ENCODE measurements around the gene TRAF3IP1.
"Not testable (repeated sequence)": the region's sequence is repeated elsewhere in the genome, so short reads cannot be mapped to it uniquely, and the experiment has no call there.

Gene TRAF3IP1, protein sequence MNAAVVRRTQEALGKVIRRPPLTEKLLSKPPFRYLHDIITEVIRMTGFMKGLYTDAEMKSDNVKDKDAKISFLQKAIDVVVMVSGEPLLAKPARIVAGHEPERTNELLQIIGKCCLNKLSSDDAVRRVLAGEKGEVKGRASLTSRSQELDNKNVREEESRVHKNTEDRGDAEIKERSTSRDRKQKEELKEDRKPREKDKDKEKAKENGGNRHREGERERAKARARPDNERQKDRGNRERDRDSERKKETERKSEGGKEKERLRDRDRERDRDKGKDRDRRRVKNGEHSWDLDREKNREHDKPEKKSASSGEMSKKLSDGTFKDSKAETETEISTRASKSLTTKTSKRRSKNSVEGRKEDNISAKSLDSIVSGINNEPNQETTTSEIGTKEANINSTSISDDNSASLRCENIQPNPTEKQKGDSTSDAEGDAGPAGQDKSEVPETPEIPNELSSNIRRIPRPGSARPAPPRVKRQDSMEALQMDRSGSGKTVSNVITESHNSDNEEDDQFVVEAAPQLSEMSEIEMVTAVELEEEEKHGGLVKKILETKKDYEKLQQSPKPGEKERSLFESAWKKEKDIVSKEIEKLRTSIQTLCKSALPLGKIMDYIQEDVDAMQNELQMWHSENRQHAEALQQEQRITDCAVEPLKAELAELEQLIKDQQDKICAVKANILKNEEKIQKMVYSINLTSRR

DNA sequence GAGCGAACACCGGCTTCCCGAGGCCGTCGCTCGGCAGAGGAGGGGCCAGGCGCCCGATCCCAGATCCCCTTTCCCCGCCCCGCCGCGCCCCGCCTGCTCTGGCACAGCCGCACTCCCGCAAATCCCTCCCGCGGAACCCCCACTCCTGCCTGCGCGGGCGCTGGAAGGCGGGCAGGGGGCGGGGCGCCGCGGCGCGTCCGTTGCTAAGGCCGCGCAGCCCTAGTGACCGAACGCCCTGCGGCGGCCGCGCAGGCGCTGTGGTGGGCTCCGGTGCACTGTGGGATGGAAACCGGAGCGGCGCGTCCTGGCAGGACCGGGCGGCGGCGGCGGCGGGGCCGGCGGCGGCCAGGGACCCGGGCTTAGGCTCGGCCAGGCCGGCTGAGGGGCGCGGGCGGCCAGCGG, at the start of gene TRAF3IP1:
TRAF3IP1 (plus strand) TSS at position 273 of the 402 bp plus-strand sequence. CDS start 145 bp downstream, outside the sequence.
- peak; percentile 75 for DNase-seq

DNA sequence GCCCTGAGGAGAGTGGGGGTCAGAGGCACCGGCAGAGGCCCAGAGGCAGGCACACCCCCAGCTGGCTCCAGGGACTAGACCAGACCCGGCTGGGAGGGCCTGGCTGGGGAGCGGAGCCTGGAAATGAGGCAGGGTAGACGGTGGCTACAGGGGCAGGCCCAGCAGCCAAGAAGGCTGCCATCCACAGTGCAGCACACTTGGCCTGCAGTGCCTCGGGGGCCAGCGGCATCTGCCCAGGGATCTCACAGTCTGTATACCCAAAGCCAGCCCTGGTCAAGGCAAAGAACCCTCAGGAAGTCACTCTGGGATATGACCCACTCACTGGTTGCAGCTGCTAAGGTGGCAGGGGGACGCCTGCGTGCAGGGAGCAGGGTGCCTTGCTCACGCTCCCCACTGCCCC, 49.7 kb upstream of the TRAF3IP1 start:
- DNase-seq = no peak

DNA sequence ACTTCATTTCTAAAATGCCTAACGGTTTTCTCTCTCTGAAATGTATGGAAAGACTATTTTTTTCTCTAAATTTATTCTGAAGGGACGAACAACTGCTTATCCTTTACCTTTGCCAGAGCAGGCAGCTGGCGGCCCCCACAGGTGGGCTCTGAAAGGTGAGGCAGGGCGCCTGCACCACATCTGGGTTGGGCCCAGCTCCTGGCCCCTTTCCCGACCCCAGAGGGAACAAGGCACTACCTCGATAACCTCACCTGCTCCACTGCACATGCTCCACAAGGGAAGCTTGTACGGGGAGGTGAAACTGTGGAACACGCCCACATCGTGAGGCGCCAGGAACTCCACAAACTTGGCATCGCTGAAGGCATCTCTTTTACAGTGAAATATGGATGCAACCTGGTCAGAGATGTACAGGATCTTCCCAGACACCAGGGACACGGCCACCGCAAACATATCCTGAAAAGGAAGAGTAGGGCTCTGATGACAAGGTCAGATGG, 49.2 kb upstream of the TRAF3IP1 start:
- no peak for DNase-seq

DNA sequence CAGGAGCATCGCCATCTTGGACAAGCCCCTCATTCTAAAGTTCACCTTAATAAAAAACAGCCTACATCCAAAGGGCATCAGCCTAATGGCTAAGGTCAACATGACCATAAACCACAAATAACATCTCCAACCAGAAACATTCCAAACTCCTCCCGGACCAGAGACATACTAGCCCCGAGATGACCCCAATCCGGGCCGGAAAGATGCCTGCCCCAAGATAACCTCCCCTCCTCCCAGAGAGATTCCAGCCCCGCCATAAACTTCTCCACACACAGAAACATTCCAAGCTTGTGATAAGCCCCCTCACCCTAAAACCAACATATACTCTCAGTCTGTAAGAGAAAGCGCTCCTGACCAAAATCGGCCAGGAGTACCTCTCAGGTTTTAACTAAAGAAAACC, 48.6 kb upstream of the TRAF3IP1 start:
- not testable (repeated sequence) for DNase-seq

DNA sequence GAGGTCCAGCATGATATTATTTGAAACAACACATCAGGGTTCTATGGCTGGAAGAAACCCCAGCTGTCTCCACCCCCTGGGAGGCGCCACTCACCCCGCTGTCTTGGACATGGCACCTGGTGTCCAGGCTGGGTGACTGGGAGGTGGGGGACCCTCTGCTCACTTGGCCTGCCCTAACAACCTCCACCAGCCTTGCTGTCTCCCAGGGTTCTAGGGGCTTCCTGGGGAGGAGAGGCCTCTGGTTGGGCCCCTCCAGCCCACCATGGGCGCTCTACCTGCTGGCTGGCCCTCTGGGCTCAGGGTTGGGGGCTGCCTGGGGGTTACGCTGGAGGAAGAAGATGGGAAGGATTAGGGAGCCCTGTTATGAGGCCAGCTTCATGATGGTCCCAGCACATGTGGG, 48.2 kb upstream of the TRAF3IP1 start:
- no peak for DNase-seq

DNA sequence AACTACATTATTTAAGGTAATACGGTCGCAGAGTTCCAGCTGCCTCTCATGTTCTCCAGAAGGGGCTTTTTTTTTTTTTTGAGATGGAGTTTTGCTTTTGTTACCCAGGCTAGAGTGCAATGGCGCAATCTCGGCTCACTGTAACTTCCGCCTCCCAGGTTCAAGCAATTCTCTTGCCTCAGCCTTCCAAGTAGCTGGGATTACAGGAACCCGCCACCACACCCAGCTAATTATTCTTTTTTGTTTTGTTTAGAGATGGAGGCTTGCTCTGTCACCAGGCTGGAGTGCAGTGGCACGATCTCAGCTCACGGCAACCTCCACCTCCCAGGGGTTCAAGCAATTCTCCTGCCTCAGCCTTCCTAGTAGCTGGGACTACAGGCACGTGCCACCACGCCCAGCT, 46.9 kb upstream of the TRAF3IP1 start:
- not testable (repeated sequence) for DNase-seq

DNA sequence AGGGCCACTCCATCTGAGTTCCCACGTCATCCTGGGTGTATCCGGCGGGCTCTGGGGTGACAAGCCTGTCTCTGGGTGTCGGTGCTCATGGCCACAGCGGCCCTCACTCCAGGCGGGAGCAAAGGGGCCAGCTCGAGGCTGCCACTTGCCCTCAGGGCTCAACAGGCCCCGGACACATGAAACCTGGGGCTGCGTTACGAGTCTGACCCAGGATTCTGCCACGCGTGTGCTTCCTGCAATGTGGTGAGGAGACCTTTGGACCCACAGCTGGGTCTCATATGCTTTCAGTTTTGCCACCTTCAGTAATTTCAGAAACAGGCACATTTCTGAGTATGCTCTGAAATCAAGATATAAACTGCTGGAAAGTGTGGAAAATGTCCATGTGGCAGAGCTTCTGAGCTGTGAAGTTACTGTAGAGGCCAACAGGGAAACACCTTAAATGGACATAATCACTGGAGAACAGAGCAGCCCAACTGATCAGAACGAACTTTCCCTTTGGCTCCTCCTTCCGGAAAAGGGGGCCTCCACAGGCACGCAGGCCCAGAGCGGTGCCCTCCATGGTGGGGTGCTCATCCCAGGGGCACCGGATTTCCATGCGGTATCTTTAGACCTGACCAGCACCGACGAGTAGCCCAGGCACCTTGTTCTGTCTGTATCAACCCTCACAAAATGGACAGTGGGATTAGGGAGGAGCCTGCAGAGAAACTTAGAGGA, 46.0 kb upstream of the TRAF3IP1 start:
- no peak for DNase-seq

DNA sequence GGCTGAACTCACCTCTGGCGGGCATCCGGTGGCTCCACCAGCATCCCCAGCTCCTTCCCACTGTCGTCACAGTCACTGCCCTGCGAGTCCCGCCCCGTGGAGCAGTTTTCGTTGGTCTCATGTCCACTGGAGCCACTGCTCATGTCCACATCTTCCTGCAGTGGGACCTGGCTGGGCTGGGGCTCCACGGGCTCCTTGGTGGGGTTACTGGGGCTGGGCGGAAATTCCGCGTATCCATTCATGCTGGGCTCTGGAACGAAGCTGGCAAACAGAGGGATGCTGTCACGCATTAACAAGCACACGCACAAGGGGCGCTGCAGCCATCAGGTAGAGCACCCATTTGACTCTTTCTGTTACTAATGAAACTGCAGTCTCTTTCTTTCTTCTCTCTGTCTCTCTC, 42.6 kb upstream of the TRAF3IP1 start:
- no peak for DNase-seq

DNA sequence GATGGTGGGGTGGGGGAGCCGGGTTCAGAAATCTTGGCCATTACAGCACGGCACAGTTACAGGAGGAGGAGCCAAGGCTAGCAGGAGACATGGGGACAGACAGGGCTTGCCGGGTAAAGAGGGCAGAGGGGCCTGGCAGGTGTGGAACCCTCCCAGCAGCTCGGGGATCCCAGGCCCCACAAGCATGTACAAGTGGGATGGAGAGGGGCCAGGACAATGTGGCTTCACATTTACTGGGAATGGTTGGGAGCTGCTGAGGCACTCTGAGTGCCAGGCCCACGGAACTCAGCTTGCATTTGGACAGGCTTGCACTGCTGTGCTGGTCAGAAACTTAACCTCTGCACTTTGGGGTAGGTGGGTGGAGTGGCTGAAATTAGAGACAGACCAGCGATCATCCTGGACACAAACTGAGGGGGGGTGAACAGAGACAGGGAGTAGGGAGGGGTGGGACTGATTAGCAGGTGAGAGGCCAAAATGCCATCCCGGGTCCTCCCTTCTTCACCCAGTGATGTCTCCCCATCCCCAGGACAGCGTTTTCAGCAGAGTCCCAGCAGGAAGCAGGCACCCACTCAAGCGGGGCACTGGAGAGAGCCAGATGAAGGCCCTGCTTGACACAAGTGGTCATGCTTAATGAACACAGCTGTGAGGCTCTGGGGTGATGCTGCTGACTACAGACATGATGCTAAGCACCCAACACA, 41.5 kb upstream of the TRAF3IP1 start:
- DNase-seq = no peak

DNA sequence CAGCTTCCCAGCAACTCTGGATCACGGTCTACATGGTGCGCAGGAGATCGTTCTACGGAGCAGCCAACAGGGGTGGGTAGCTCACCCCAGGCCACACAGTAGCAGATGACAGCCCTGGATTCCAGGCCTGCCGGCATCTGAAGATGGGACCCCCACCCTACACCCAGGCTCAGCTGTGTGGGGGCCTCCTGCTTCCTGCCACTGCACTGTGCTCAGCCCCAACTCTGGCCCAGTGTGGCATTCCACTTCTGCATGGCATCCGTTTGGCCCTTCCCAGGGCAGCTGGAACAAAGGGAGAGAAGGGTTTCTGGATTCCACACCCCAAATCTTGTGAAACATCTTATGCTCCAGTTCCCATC, 41.0 kb upstream of the TRAF3IP1 start:
- no peak for DNase-seq

DNA sequence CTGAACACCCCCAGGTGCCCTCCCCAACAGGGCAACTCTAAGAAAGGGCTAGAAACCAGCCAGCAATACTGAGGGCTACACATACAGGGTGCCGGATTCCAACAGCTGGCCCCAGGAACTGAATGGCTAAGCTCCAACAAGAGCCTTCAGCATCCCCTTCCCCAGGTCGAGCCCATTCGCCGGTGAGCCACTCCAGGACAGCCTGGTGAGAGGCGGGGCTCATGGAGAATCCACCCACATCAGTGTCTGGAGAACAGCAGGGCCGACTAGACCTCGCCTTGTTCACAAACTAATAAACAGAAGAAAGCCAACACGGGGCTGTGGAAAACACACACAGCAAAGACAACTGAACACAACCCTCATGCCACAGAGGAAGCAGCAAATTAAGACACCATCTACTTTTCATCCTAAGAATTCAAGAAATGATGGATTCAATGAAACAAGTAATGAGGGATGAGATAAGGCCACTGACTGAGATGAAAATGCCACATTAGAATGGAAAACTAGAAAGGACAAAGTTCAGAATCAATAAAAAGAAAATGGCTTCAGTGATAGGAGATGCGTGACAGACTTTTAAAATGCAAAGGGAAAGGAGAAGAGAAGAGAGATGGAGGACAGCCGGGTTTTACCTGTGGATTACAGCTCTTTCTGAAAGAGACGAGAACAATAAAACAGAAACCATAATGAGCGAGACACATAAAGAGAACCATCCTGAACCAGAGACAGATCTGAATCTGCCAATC, 40.1 kb upstream of the TRAF3IP1 start:
- no peak for DNase-seq

DNA sequence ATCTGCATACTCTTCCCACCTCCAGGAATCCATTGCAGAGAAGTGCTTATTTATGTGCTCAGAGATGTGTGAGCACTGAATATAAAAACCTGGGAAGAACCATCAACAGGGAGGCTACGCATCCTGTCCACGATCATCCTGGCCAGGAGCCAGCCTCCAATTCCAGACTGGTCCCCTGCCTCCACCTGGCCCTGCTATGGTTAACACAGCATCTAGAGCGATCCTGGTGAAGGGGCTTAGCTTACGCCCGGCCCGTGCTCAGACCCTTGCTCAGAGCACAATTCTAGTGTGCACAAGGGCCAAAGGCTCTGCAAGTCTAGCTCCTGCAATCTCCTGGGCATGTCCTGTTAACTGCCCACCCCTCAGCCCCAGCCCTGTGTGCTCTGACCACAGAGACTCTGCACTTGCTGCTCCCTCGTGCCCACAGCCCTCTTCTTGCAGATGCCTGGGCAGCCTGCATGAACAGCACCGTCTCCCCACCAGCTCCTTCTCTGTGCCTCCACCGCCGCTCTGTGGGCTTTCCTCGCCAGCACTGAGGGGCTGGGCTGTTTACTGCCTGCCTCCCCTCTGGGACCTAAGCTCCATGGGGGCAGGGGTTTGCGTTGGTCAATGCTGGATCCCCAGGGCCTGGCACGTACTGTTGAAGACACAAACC, 38.4 kb upstream of the TRAF3IP1 start:
- DNase-seq = no peak

DNA sequence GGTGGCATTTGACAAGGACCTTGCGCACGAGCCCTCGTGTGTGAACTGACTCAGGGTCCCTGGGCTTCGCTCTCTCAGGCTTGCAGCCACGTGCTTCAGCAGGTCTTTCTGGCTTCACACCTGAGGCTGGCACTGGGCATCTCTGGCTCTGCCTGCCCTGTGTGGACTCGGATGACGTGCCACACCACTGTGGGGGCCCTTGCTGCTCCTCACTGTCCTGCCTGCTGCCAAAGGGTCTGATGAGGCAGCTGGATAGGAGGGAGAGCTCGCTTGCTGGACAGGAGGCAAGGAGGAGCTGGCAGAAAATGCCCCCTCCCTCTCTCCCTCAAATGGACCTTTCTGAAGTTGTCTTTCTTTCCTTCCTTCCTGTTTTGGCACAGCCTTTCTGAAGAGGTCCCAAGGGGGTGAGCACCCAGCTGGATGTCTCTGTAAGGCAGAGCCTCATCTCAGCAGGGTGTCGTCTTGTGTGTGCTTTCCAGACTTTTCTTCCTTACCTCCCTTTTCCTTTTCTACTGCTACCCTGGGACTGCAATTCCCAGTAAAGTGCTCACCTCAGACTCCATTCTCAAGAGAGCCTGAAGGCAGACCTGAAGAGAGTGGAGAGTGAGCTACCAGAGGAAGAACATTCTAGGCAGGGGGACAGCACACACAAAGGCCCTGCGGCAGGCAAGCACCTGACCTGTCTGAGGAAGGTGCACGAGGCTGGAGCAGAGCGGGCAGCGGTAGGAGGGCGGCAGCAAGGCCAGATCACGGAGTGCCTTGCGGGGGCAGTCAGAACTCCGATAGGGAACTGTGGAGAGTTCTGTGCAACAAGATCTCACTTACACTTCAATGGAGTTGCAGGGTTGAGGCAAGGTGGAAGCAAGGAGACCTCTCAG, 37.2 kb upstream of the TRAF3IP1 start:
- DNase-seq = no peak

DNA sequence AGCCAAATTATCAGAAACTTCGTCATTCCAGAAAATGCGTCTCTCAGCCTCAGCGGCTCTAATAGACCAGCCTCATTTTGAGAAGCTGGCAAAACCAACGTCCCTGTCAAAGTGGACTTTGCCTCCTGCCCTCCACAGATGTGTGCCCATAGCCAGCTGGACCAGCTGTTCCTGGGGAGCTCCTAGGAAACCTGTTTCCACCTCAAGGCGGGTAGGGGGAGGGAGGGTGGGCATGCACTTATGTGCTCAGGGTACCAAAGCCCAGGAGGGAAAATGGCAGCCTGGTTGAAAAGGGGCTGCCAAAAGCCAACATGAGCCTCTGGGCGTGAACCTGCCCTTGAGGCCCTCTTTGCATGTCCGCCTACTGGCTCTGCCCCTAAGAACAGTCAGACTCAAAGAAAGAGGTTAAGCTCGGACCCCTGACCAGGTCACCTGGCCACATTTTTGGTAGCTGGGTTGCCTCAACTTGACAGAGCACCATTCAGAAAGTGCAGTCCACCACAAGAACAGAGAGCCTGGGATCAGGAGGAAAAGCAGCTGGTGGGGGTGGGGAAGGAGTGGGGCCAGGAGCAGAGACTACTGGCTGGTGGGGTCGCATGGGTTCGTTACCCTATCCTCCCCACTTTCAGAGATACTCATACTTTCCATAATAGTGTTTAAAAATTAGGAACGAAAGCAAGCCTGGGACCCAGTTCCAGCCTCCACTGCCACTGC, 35.4 kb upstream of the TRAF3IP1 start:
- DNase-seq = no peak

DNA sequence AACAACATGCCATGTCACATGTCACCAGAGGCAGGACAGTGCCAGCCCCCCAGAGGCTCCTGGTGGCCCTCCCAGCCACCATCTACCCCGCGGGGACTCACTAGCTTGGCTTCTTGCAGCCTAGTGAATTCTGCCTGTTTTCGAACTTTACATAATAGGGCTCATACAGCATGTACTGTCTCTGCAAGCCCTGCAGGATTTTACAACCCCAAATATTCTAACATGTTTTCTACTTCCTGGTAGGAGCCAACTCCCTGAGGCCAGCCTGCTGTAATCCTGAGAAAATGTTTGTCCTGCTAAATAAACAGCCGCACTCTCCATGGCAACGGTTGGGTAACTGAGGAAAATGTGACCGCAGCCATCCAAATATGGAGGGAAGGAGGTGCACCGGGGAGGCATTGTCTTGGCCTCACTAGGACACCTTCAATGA, 34.6 kb upstream of the TRAF3IP1 start:
- DNase-seq = peak; percentile 45

DNA sequence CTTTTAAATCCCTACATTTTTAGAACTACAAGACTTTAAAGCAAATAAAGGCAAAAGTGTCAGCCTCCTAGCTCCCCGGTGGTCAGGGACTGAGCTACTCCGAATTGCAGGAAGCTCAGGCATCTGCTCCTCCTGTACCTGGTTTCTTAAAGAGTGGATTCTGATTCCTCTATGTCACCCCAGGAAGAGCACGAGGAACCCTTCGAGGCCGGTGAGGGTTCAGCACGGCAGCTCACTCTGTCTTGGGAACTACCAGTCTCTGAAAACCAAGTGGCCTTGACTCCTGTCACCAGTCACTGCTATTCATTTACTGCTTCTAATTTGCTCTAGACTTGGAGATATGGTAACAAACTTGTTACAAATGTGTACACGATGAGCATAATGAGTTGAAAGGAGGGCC, 34.2 kb upstream of the TRAF3IP1 start:
- DNase-seq = no peak

DNA sequence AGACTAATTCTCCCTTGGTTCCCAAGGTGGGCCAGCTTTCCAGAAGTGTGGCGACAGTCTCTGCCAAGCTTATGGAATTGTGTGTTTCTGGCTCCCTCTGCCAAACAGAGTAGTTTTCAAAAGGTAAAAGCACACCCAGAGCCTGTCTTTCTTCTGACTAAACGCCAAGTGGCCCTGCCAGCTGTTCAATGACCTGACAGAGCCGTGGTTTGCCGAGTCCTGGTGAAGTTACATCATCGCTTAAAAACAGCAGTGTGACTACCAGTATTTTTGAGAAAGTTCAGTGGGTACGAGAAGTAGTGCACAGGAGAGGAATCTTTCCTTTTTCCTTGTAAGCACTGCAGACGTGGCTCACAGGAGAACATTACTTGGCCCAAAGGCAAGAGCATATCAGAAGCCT, 33.8 kb upstream of the TRAF3IP1 start:
- DNase-seq = peak; percentile 12

DNA sequence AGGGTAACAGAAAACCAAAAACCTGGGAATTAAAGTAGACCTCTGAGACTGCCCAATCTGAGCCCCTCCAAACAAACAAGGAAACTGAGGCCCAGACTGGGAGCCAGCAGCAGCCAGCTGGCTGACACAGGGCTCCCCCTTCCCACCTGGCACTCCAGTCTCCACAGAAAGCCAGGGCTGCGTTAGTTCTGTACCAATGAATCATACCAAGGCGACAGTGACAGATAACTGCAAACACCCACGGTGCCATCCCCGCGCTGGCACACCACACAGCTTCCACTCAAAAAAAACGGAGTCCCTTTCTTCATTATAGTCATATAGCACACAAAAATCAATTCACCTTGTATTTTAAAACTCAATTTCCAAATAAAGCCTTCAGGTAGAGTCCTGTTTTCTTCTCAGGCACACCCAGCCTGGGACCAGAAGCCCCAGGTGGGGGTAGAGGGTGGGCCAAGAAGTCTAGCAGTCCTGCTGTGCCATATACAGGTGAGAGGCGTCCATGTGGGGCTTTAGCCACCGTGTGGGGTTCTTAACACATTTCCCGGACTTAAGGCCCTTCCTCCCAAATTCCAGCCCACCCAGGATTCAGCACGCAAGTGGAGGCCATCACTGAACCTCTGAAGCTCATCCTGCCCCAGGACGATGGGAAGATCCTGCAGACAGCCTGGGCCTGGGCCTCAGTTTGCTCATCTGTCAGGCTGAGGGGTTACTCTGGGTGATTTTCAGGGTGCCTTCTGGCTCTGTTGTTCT, 33.2 kb upstream of the TRAF3IP1 start:
- DNase-seq = no peak
